Prostate gland (tissue), 2 donors: Measurements from ENCODE around the gene ADORA2A.

Experiments
- POLR2A ChIP-seq: fragments of 450-650 bp; IDR thresholded peaks from one replicate; pipeline ENCODE4 v1.6.1; 2016; ENCODE audit warnings: antibody characterized with exemption, mild to moderate bottlenecking
- POLR2AphosphoS5 ChIP-seq: sonication (generic); formaldehyde crosslinking; IDR thresholded peaks from one replicate; pipeline ENCODE4 v1.6.1; 2017; ENCODE audit warnings: antibody characterized with exemption
- TF ChIP-seq, protein P1 (sequence below), 4 experiments: fragments of 200-600 bp in 2 of 4; fragments of 450-650 bp in 2 of 4; sonication (generic) in 2 of 4; IDR thresholded peaks; 1 replicate in 3 of 4; 2 replicates in 1 of 4; pipeline ENCODE4 v1.5.1; 2016 to 2019; ENCODE audit warnings: antibody characterized with exemption in 4 of 4, mild to moderate bottlenecking in 2 of 4, moderate library complexity in 2 of 4

DNA sequence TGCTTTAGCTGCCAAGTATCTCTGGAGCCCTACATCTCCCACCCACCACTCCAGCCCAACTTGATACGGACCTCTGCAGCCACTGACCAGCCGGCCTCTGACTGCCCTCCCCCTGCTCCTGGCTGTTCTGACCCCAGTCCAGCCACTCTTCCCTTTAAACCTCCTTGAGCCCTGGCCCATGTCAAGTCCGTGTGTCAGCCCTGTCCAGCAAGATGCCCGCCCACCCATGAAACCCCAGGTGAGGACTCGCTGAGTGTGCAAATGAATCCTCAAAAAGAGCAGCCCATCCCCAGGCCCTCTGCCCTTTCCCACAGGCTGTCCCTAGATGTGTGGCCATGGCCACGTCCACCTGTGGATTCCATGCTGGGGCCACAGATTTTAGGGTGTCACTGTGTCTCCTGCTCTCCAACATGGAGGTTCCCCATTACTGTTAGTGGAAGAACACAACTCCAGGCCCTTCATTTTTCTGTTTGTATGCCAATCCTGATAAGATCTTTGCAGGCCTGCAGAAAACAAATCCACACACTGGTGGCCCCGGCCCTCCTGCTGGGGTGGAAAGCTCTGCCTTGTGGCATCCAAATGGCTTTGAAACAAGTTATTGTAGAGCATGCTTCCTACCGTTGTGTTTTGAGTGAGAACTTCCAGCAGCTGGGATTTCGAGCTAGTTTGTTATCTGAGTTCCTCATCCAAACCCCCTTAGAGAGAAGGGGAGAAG lies 22.7 kb upstream of the ADORA2A start:
- TF ChIP-seq, protein P1, sequence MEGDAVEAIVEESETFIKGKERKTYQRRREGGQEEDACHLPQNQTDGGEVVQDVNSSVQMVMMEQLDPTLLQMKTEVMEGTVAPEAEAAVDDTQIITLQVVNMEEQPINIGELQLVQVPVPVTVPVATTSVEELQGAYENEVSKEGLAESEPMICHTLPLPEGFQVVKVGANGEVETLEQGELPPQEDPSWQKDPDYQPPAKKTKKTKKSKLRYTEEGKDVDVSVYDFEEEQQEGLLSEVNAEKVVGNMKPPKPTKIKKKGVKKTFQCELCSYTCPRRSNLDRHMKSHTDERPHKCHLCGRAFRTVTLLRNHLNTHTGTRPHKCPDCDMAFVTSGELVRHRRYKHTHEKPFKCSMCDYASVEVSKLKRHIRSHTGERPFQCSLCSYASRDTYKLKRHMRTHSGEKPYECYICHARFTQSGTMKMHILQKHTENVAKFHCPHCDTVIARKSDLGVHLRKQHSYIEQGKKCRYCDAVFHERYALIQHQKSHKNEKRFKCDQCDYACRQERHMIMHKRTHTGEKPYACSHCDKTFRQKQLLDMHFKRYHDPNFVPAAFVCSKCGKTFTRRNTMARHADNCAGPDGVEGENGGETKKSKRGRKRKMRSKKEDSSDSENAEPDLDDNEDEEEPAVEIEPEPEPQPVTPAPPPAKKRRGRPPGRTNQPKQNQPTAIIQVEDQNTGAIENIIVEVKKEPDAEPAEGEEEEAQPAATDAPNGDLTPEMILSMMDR (IDR thresholded peaks at IDR 0.05), result no peak
- no peak for TF ChIP-seq POLR2AphosphoS5
- TF ChIP-seq POLR2A, result no peak
